ENCODE measurements around the gene ATMIN. TPM values are rescaled to one million over a fixed set of nuclear protein-coding genes. Genes with fewer than 3 reads are reported as not detected.
A peak's percentile ranks its signal among the peaks of the same experiment; 100 is the strongest.

ATMIN gene
- total and polyA plus RNA-seq, 2 donors from 2014 or later: 18.0 to 31.3 TPM

DNA sequence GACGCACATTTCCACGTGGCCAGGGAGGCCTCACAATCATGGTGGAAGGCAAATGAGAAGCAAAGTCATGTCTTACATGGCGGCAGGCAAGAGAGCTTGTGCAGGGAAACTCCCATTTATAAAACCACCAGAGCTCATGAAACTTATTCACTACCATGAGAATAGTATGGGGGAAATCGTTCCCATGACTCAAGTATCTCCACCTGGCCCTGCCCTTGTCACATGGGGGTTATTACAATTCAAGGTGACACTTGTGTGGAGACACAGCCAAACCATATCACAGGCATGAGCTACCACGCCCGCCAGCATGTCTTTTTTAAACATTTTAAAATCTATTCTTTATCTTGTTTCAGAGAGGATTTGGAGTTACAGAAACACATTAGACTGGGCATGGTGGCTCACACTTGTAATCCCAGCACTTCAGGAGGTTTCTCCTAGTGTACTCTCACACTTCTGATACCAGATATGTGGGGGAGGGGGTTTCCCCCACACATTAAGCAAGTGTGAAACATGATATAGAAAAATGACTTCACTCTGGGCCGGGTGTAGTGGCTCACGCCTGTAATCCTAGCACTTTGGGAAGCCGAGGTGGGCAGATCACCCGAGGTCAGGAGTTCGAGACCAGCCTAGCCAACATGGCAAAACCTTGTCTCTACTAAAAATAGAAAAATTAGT is 5.6 kb upstream of the ATMIN start:
- TF ChIP-seq, protein P1, sequence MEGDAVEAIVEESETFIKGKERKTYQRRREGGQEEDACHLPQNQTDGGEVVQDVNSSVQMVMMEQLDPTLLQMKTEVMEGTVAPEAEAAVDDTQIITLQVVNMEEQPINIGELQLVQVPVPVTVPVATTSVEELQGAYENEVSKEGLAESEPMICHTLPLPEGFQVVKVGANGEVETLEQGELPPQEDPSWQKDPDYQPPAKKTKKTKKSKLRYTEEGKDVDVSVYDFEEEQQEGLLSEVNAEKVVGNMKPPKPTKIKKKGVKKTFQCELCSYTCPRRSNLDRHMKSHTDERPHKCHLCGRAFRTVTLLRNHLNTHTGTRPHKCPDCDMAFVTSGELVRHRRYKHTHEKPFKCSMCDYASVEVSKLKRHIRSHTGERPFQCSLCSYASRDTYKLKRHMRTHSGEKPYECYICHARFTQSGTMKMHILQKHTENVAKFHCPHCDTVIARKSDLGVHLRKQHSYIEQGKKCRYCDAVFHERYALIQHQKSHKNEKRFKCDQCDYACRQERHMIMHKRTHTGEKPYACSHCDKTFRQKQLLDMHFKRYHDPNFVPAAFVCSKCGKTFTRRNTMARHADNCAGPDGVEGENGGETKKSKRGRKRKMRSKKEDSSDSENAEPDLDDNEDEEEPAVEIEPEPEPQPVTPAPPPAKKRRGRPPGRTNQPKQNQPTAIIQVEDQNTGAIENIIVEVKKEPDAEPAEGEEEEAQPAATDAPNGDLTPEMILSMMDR (IDR thresholded peaks at IDR 0.05; ENCODE audit: borderline replicate concordance, extremely low read depth, insufficient read depth): no peak
- Histone ChIP-seq H3K36me3 (ENCODE audit: control insufficient read depth in 2 of 3, insufficient read depth in 3 of 3, low read length in 3 of 3) (no peaks in the 10 kb centered on the region), H3K9ac (ENCODE audit: low read length in 3 of 3) (no peak overlapping the region), H3K9me3 (ENCODE audit: control insufficient read depth in 2 of 3, insufficient read depth in 1 of 3, low read length in 3 of 3) (no peaks in the 10 kb centered on the region), H3K4me3 (ENCODE audit: low read length in 3 of 3) (no peak overlapping the region), H3K27me3 (ENCODE audit: control insufficient read depth, insufficient read depth, low read length) (no peaks in the 10 kb centered on the region), H3K27ac (ENCODE audit: low read depth in 2 of 2, low read length in 2 of 2) (no peak overlapping the region), H3K4me1 (ENCODE audit: control insufficient read depth in 2 of 3, insufficient read depth in 2 of 3, low read depth in 1 of 3, low read length in 3 of 3) (no peaks in the 10 kb centered on the region)
- DNase-seq (no peak), FAIRE-seq (no peak)
- intact Hi-C loops (cut with DNase I): loop anchor here (10.0 kb wide), 1 partner anchor 715 kb away; no protein-coding TSS in a partner anchor

DNA sequence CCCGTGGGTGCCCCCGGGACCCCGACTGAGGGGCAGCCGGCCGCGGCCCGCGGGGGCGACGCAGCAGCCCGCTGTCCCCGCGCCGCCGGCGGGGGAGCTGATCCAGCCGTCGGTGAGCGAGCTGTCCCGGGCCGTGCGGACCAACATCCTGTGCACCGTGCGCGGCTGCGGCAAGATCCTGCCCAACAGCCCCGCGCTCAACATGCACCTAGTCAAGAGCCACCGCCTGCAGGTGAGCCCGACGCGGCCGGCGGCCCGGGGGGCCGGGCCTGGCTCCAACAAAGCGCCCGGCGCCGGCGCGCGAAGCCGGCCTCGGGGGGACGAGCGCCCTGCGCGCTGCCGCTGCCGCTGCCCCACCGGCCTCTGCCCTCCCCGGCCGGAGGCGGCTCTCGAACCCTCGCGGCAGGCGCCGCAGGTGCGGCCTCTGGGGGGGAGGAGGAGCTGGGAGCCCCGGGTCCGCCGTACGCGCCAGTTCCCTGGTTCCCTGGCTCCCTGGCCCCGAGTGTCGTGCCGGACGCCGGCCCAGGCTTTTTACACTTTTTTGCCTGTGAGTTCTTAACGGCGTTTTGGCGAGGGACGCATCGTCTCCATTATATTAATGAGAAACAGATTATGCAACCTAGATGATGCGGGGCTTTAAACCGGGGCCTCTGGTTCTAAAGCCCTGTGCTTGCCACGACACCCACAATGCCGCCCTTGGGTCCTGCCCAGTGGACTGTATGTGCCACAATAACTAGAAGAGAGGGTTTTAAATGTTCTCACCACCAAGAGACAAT is 521 bp downstream of the ATMIN start:
- peak; percentile 22 to 84 (median 54) for DNase-seq
- Histone ChIP-seq H3K9ac (ENCODE audit: low read length in 3 of 3) (peak overlapping the region; percentile 8 to 69 (median 65)), H3K9me3 (ENCODE audit: control insufficient read depth in 2 of 3, insufficient read depth in 1 of 3, low read length in 3 of 3) (no peaks in the 10 kb centered on the region), H3K27me3 (ENCODE audit: control insufficient read depth, insufficient read depth, low read length) (no peaks in the 10 kb centered on the region), H3K36me3 (ENCODE audit: control insufficient read depth in 2 of 3, insufficient read depth in 3 of 3, low read length in 3 of 3) (no peaks in the 10 kb centered on the region), H3K4me1 (ENCODE audit: control insufficient read depth in 2 of 3, insufficient read depth in 2 of 3, low read depth in 1 of 3, low read length in 3 of 3) (peaks cover 0 to 9% (median 5%) of the 10 kb centered on the region in 3 donors), H3K27ac (ENCODE audit: low read depth in 2 of 2, low read length in 2 of 2) (no peak overlapping the region), H3K4me3 (ENCODE audit: low read length in 3 of 3) (peak overlapping the region; percentile 68 to 87 (median 75))
- TF ChIP-seq, protein P1 (IDR thresholded peaks at IDR 0.05; ENCODE audit: borderline replicate concordance, extremely low read depth, insufficient read depth): no peak
- FAIRE-seq: no peak
- intact Hi-C loops (cut with DNase I): loop anchor here (10.0 kb wide), 1 partner anchor 709 kb away; no protein-coding TSS in a partner anchor

DNA sequence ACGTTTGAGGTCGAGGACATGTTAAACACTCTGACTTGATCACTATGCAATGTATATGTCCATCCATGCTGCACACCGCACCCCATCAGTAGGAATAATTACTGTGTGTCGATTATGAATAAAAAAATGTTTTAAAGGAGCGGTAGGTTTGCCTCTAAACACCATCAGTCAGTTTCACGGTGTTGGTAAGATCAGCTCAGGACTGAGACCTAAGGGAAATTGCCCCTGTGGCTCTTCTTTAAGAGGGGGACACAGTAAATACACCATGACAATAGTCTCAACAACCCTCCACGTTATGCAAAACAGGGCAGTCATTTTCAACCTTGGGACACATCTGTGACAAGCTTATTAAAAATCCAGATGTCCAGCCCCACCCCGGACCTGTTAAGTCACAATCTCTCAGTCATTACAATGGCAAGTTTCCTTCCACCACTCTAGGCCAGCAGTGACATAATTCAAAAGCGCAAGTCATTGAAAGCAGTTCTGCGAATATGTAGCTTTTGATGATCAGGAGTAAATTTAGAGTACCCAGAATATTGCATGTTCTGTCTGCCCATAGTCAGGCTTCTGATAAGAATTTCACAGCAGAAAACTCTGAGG is 1.2 kb downstream of the ATMIN start:
- H3K27me3 ChIP-seq (ENCODE audit: control insufficient read depth, insufficient read depth, low read length): no peaks in the 10 kb centered on the region
- DNase-seq: no peak
- peaks cover 0 to 9% (median 5%) of the 10 kb centered on the region in 3 donors for H3K4me1 ChIP-seq (ENCODE audit: control insufficient read depth in 2 of 3, insufficient read depth in 2 of 3, low read depth in 1 of 3, low read length in 3 of 3)
- peaks cover 0 to 6% (median 2%) of the 10 kb centered on the region in 3 donors for H3K36me3 ChIP-seq (ENCODE audit: control insufficient read depth in 2 of 3, insufficient read depth in 3 of 3, low read length in 3 of 3)
- H3K9me3 ChIP-seq (ENCODE audit: control insufficient read depth in 2 of 3, insufficient read depth in 1 of 3, low read length in 3 of 3): no peaks in the 10 kb centered on the region
- intact Hi-C loops (cut with DNase I): loop anchor here (10.0 kb wide), 1 partner anchor 708 kb away; no protein-coding TSS in a partner anchor
- TF ChIP-seq, protein P1 (IDR thresholded peaks at IDR 0.05; ENCODE audit: borderline replicate concordance, extremely low read depth, insufficient read depth): no peak
- peak overlapping the region; percentile 68 to 87 (median 75) for H3K4me3 ChIP-seq (ENCODE audit: low read length in 3 of 3)
- no peak overlapping the region for H3K27ac ChIP-seq (ENCODE audit: low read depth in 2 of 2, low read length in 2 of 2)
- peak overlapping the region; percentile 8 to 69 (median 65) for H3K9ac ChIP-seq (ENCODE audit: low read length in 3 of 3)
- no peak for FAIRE-seq
